ENCODE data around the gene LPP. TPM values are rescaled to one million over a fixed set of nuclear protein-coding genes. Genes with fewer than 3 reads are reported as not detected.

Gene LPP
- polyA plus RNA-seq, 1 experiment: 76.3 TPM

DNA sequence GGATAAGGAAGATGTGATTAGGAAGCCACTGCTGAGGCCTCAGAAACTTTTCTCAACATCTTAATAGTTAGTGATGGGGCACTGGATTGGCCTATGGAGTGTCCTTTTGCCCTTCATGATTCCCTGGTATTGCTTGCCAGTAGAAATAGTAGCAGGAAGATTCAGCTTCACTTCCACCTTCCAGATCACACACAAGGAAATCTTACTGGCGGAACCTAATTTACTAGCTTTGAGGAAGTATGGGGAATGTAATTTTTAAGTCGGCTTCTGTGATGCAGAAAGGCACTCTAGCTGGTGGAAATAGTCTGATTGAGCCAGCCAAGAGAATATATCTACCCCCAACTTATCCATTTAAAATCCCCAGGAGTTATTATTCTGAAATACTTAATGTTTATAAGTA lies 46.5 kb downstream of the LPP start:
- CTCF ChIA-PET: interaction anchor here (0.7 kb wide), 1 partner anchor 12 kb away, joined by 3 read pairs; no protein-coding TSS in a partner anchor
- TF ChIP-seq, protein P1, sequence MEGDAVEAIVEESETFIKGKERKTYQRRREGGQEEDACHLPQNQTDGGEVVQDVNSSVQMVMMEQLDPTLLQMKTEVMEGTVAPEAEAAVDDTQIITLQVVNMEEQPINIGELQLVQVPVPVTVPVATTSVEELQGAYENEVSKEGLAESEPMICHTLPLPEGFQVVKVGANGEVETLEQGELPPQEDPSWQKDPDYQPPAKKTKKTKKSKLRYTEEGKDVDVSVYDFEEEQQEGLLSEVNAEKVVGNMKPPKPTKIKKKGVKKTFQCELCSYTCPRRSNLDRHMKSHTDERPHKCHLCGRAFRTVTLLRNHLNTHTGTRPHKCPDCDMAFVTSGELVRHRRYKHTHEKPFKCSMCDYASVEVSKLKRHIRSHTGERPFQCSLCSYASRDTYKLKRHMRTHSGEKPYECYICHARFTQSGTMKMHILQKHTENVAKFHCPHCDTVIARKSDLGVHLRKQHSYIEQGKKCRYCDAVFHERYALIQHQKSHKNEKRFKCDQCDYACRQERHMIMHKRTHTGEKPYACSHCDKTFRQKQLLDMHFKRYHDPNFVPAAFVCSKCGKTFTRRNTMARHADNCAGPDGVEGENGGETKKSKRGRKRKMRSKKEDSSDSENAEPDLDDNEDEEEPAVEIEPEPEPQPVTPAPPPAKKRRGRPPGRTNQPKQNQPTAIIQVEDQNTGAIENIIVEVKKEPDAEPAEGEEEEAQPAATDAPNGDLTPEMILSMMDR (IDR thresholded peaks at IDR 0.05; ENCODE audit: low read depth, low read length): no peak
- Histone ChIP-seq H3K27ac (ENCODE audit: low read depth, low read length) (no peak overlapping the region), H3K27me3 (ENCODE audit: control insufficient read depth, insufficient read depth, low read length) (no peaks in the 10 kb centered on the region), H3K4me3 (ENCODE audit: low read depth, low read length) (no peak overlapping the region), H3K9me3 (ENCODE audit: control insufficient read depth, insufficient read depth, low read length) (no peaks in the 10 kb centered on the region)
- no peak for DNase-seq (ENCODE audit: low read depth, low spot score)
- POLR2A ChIA-PET: no interaction called here

DNA sequence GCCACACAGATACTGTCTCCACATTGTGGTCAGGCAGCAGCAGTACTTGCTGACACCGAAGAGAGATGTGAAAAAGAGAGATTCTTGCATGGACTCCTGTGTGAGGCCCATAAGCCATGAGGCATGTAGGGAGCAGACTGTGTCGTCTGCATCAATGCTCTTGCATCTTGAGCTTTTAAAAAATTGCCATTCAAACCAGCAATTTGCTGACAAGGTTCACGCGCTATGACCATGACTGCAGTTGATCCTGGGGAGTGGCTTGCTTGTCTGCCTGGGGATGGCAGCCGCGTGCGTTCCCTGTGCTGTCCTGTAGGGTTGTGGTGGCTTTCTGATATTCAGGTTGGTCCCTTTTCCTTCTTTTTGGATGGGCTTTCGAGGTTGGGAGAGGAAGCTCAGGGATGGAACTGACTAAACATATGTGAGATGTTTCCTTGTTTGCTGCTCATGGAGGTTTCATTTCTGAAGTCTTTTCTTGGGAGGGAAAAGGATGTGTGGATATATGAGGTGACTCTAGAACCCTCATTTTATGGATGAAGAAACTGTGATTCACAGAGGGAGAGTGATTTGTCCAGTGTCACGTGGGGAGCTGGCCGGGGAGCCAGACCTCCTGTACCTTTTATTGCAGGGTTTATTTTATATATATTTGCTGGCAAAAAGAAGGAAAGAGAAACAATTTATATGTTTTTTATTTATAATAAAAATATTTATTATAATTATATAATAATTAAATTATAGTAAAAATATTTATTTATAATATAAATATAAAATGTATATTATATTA lies 48.6 kb downstream of the LPP start:
- CTCF ChIA-PET: interaction anchor here (0.8 kb wide), 1 partner anchor 753 kb away, joined by 3 read pairs; no protein-coding TSS in a partner anchor
- Histone ChIP-seq H3K27me3 (ENCODE audit: control insufficient read depth, insufficient read depth, low read length) (no peaks in the 10 kb centered on the region), H3K9me3 (ENCODE audit: control insufficient read depth, insufficient read depth, low read length) (no peaks in the 10 kb centered on the region), H3K27ac (ENCODE audit: low read depth, low read length) (no peak overlapping the region), H3K4me3 (ENCODE audit: low read depth, low read length) (no peak overlapping the region)
- DNase-seq (ENCODE audit: low read depth, low spot score): no peak
- POLR2A ChIA-PET: no interaction called here
- TF ChIP-seq, protein P1 (IDR thresholded peaks at IDR 0.05; ENCODE audit: low read depth, low read length): no peak

DNA sequence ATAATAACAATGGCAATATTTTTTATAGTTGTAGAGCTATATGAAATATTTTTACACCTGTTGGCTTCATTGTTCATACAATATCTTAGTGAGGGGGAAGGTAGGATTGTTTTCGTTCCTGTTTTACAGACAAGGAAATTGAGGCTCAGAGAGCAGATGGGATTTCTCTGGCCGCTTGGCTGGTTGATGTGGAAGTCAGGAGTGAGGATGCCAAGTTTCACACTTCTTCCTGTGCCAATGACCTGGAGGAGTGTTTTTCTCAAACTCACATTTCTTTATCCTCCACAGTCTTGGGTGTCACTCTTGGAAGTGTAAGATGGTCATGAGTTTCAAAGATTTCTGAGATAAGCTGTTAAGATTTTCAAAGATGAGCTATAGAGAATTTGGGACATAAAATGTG lies 50.6 kb downstream of the LPP start:
- Histone ChIP-seq H3K4me3 (ENCODE audit: low read depth, low read length) (no peak overlapping the region), H3K27ac (ENCODE audit: low read depth, low read length) (no peak overlapping the region), H3K9me3 (ENCODE audit: control insufficient read depth, insufficient read depth, low read length) (no peaks in the 10 kb centered on the region), H3K27me3 (ENCODE audit: control insufficient read depth, insufficient read depth, low read length) (no peaks in the 10 kb centered on the region)
- no peak for DNase-seq (ENCODE audit: low read depth, low spot score)
- TF ChIP-seq, protein P1 (IDR thresholded peaks at IDR 0.05; ENCODE audit: low read depth, low read length): no peak
- CTCF ChIA-PET: interaction anchor here (0.6 to 2.9 kb wide), 3 partner anchors 17 to 465 kb away, joined by 3 to 15 read pairs (median 5); no protein-coding TSS in a partner anchor
- POLR2A ChIA-PET: no interaction called here

DNA sequence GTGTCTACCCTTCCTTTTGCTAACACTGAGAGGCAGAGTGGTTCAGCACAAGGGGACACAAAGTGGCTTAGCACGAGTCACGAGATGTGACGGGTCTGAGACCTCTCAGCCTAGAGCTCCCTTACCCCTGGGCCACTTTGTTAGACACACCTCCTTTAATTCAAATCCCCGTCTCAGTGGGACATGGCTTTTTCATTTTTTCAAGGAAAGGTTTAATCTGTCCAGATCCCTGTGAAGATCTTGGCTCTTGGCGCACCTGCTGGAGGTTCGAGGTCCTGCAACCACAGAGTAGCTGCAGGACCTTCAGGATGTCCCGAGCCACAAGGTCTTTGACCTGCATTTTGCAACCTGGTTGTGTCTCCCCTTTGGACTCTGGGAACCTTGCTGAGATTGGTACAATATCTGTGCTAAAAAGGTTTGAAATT lies 52.0 kb downstream of the LPP start:
- ChIA-PET CTCF (interaction anchor here (1.0 to 2.9 kb wide), 5 partner anchors 8 to 466 kb away, joined by 3 to 15 read pairs (median 3); no protein-coding TSS in a partner anchor), POLR2A (no interaction called here)
- Histone ChIP-seq H3K4me3 (ENCODE audit: low read depth, low read length) (no peak overlapping the region), H3K27ac (ENCODE audit: low read depth, low read length) (no peak overlapping the region), H3K27me3 (ENCODE audit: control insufficient read depth, insufficient read depth, low read length) (no peaks in the 10 kb centered on the region), H3K9me3 (ENCODE audit: control insufficient read depth, insufficient read depth, low read length) (no peaks in the 10 kb centered on the region)
- no peak for DNase-seq (ENCODE audit: low read depth, low spot score)
- TF ChIP-seq, protein P1 (IDR thresholded peaks at IDR 0.05; ENCODE audit: low read depth, low read length): peak; percentile 34

DNA sequence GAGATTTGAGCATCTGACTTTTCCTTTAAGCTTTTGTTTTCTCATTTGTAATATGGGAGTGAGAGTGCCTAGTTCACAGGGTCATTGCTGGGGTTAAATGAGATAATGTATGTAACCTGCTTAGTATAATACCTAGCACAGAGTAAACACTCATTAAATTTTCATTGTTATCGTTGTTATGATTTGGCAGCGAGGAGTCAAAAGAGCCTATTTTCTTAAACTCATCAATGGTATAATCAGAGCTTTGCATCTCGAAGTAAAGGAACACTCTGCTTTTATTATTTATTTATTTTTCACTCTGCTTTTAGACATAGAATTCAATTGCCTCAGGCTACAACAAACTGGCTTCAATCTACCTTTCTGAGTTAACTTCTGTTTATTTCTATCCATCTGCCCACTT lies 52.8 kb downstream of the LPP start:
- ChIA-PET POLR2A (interaction anchor here (0.7 kb wide), 1 partner anchor 57 kb away, joined by 5 read pairs; no protein-coding TSS in a partner anchor), CTCF (interaction anchor here (0.7 to 1.4 kb wide), 4 partner anchors 9 to 989 kb away, joined by 3 to 7 read pairs (median 5); no protein-coding TSS in a partner anchor)
- no peak for DNase-seq (ENCODE audit: low read depth, low spot score)
- no peaks in the 10 kb centered on the region for H3K27me3 ChIP-seq (ENCODE audit: control insufficient read depth, insufficient read depth, low read length)
- no peak overlapping the region for H3K27ac ChIP-seq (ENCODE audit: low read depth, low read length)
- no peaks in the 10 kb centered on the region for H3K9me3 ChIP-seq (ENCODE audit: control insufficient read depth, insufficient read depth, low read length)
- H3K4me3 ChIP-seq (ENCODE audit: low read depth, low read length): no peak overlapping the region
- TF ChIP-seq, protein P1 (IDR thresholded peaks at IDR 0.05; ENCODE audit: low read depth, low read length): no peak
